RPMI8226 (cell line): ENCODE results near the gene CCSER1.
"Not testable (repeated sequence)": the region's sequence is repeated elsewhere in the genome, so short reads cannot be mapped to it uniquely, and the experiment has no call there.

ENCODE experiments used
- DNase-seq: peaks from one replicate; pipeline ENCODE4 v3.0.0-alpha.2; 2015

CCSER1 gene

GRCh38 chr4:90733211-90733610 is 606.0 kb downstream of the CCSER1 start:
- DNase-seq = no peak

GRCh38 chr4:90745176-90745575 is 618.0 kb downstream of the CCSER1 start:
- DNase-seq = no peak

GRCh38 chr4:90753068-90753467 is 625.9 kb downstream of the CCSER1 start:
- DNase-seq = no peak

DNA sequence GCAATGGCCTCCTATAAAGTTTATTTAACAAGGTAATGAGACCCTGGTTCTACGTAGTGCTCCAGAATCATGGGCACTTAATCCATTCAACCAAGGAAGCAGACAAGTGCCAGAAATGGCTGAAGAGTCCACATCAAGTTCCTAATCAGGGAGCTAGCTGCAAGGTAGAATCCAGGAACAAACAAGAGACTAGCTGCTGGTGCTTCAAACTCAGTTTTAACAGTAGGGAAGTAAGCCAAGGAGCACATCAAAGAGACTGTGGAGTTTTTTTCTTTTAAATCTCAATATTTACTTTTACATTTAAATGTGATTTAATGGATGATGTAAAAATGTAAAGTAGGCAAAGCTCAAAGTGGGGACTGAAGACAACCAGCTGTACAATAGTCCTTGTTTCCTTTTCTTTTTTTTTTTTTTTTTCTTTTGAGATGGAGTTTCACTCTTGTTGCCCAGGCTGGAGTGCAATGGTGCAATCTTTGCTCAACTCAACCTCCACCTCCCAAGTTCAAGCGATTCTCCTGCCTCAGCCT is 630.4 kb downstream of the CCSER1 start:
- no peak for DNase-seq

GRCh38 chr4:90760059-90760458 is 632.9 kb downstream of the CCSER1 start:
- DNase-seq = no peak

- no peak for DNase-seq
These were observed 639.6 kb downstream of the CCSER1 start for GRCh38 chr4:90766837-90767236.

- no peak for DNase-seq
These were observed 642.1 kb downstream of the CCSER1 start for GRCh38 chr4:90769251-90769650.

DNA sequence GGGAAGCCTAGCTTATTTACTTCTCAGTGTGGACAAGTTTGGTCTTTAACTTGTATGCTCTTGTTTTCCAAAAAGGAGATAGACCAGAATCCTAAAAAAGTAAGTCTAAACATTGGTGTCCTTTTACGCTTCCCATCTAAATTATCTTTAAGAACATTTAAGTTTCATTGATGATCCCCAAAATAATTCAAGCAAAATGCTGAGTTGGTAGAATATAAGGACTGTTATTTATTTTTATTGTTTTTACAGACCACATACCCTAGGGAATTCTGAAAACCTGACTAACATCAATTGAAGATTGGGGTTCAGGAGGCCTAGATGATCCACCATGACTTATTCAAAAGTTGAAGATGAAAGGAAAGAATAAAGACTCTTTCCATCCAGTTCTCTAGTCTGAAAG is 653.0 kb downstream of the CCSER1 start:
- no peak for DNase-seq

DNA sequence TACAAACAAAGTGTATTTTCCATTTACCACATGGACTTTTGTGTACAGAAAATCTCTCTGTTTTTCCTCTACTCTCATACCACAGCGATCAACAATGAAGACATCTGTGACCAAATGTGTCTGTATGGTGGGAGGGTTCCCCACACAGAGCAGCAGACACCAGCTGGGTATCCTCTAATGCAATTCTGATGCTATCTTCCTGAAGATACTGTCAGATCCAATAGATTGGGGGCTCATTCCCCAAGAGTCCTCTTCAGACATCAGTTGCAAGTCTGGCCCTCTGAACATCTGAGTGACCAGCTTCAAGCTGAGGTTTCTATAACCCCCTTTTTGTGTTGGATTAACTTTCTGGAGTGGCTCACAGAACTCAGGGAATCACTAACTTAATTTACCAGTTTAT is 659.4 kb downstream of the CCSER1 start:
- no peak for DNase-seq

DNA sequence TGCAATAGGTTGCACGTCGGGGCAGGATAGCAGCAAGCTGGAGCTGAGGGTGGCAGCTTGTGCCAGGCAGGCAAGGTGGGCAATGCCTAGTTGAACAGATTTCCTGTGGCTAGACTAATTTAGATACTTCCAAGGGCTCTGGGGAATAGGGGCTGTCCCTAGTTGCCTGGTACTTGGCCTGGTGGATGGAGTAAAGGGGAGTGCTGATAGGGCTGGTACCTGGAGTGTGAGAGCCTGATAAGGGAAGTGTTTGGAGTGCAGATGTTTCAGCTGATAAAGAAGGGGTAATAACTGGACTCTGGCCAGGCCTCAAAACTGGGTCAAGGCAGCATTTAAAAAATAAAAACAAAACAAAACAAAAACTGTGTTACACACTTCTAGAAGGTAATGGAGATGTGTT is 665.5 kb downstream of the CCSER1 start:
- DNase-seq = no peak

DNA sequence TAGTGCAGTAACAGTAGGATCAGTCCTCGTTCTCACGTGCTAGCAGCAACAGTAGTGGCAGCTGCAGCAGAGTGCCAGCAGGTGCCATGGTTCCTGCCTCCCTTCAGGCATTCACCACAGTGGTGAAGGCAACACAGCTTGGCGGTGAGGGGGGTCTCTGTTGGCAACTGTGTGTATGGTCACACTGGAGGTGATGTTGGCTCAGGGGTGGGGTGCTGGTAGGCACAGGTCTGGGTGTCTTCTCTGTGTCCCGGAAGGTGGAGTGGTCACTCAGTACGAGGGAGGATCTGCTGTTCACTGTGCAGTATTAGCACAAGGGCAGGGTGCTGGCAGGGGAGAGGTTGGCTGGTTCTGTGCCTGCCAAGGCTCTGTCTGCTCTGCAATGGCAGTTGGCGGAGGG is 671.8 kb downstream of the CCSER1 start:
- no peak for DNase-seq

DNA sequence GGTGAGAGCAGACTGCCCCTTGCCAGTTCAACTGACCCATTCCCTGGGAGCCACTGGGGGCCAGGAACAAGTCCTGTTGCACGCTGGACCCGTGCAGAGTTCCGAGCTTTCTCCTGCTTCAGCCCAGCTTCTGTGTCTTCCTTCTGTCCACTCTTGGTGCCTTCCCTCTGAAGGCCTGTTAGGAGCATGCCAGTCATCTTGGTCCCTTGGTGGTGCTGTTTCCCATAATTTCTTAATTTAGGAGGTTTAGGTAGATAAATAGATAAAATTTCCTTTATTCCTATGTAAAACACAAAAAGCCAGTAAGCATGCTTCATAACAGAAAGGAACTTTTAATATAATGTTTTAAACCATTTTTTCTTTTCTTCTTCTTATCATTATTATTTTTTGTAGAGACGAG is 672.7 kb downstream of the CCSER1 start:
- DNase-seq = no peak

- DNase-seq = no peak
These were observed 688.4 kb downstream of the CCSER1 start for GRCh38 chr4:90815569-90815968.

DNA sequence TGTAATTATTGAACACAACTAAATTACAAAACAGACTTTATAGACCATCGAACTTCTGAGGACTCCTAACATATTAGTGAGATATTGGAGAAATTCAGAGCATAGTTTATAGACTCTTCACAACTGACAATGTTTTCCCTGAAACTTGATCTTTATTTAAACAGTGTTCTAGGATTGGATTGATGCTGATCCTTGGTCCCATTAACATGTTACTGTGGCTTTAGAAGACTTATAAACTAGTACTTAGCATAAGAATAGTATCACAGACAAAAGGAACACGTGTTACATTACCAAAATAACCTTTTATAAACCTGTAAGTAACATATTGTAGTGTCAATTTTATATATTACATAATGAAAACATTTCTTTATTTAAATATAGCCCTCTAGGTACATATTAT is 689.6 kb downstream of the CCSER1 start:
- DNase-seq = no peak

DNA sequence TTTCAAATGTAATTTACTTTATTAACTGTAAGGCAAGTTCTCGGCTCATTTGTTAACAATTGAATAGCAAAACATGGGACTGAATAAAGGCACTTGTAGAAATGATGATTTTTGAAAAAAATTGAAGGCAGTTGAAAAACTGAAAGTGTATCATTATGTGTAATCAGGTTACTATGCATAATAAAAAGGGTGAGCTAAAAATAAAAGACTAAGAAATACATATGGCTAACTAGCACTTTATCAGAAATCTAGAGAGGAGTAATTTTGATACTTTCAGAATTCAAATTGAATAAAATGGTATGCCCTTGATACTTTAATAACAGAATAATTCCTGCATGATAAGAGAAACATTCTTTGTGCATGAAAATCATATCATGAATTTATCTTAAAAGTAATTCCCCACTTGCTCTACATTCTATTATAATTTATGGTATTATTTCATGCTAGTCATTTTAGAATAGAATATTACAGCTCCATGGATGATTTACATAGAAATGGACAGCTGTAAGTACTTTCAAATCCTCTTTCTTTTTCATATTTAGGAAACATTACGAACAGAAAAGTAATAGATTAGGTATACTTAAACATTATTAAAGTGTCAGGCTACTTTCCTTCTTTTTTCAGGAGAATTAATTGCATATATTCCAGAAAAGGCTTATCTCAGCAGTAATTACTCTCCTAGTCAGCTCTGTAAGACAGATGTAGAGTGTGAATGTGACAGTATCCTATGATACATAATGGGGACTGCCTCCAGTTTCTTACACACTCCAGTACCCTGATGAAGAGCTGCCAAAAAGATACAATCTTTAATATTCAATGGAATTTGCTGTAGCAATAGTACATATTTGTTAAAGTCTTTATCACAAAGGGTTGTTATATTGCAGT is 697.3 kb downstream of the CCSER1 start:
- no peak for DNase-seq

DNA sequence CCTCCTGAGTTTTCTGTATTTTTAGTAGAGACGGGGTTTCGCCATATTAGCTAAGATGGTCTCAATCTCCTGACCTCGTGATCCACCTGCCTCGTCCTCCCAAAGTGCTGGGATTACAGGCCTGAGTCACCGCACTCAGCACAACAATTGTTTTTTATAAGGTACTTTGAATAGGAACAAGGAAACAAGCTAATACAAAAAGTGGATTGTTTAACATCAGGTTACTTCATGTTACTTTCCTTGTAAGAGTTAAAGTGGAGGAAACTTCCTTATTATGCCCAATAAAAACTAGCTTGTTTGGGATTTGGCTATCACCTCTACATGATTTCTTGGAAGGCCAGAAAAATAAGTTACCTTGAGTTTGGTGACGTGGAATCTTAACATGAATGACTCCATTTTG is 698.7 kb downstream of the CCSER1 start:
- no peak for DNase-seq

GRCh38 chr4:90833706-90834105 is 706.5 kb downstream of the CCSER1 start:
- no peak for DNase-seq

GRCh38 chr4:90837241-90837640 is 710.0 kb downstream of the CCSER1 start:
- no peak for DNase-seq

GRCh38 chr4:90838859-90839258 is 711.7 kb downstream of the CCSER1 start:
- DNase-seq = not testable (repeated sequence)

DNA sequence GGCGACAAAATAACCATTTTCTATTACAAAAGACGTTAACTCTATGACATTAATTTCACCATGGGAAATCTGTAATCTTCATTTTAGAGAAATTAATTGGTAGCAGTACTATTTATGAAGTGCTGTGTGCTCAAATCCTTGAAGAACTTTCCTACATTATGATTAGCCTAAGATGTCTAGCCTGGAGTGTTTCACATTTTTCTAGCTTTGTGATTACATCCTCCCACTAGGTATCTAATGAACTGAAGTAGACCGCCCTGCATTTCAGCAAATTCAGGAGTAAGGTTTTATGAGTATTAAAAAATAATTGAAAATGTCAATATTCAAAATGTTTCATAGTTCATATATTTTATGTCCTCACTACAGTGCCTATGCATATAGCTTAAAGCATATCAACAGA is 713.1 kb downstream of the CCSER1 start:
- no peak for DNase-seq

GRCh38 chr4:90840828-90841227 is 713.6 kb downstream of the CCSER1 start:
- DNase-seq = no peak

- no peak for DNase-seq
These were observed 714.5 kb downstream of the CCSER1 start for GRCh38 chr4:90841676-90842075.

GRCh38 chr4:90842960-90843359 is 715.8 kb downstream of the CCSER1 start:
- DNase-seq = no peak

DNA sequence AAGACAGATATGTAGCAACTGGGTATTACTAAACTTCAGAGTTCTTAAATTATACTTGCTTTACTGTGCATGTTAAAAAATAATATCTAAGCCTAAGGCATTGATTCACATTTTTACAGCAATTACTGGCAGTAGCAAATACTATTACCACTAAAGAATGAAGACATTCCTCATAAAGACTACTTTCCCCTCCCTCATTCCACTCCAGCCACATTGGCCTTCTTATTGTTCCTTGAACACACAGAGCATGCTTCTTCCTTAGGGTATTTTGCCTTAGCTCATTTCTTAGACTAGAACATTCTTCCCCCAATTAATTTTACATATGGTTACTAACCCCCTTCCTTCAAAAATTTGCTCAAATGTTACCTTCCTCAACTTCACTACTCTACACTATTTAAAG is 717.0 kb downstream of the CCSER1 start:
- no peak for DNase-seq

DNA sequence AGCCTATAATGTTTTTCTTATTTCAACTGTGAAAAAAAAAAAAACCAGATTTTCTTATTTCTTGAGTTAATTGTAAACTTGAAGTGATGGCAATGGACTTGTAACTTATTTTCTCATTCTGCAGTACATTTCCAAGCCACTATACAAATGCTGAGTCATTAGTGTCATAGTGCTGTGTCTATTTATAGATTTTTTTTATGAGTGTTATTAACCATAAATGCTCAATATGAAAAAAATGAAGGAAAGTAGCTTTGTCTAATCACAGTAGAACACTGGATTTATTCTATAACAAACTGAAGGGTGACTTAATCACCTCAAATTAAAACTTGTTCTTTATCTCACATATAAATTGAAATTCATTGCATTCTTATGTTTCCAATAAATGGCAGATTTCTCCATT is 718.6 kb downstream of the CCSER1 start:
- no peak for DNase-seq
